GM12878 (cell line): ENCODE data around the gene STMP1. TPM values are rescaled to one million over a fixed set of nuclear protein-coding genes. Genes with fewer than 3 reads are reported as not detected.

Source experiments
- ATAC-seq: fragments of 200-7000 bp; cut with Tn5 transposase; 3 replicates; pipeline ENCODE4 v1.9.1; 2020; ENCODE audit warnings: mild to moderate bottlenecking, moderate library complexity
- BruUV-seq: library from RNA; stranded (reverse); fragments of 400-500 nt; replicated peaks from 2 replicates; lab custom pipeline; 2021; lab: Mats Ljungman, UMichigan
- CTCF ChIA-PET: fragments of 300-600 bp; sonication (Branson Sonifier 250); formaldehyde crosslinking; extraction: SDS; loops from one replicate; lab custom pipeline; 2021; ENCODE audit warnings: inconsistent platforms; lab: Yijun Ruan, JAX
- POLR2A ChIA-PET: fragments of 350-600 bp; formaldehyde crosslinking; extraction: SDS; loops from one replicate; lab custom pipeline; 2021; ENCODE audit warnings: inconsistent platforms; lab: Charles Lee
- RAD21 ChIA-PET: fragments of 300-600 bp; sonication (Branson Sonifier 250); formaldehyde crosslinking; loops from one replicate; lab custom pipeline; 2023; ENCODE audit warnings: antibody characterized with exemption; ENCODE audit not compliant: unreplicated experiment; lab: Charles Lee
- SMC1A ChIA-PET: fragments of 300-600 bp; sonication (Branson Sonifier 250); formaldehyde crosslinking; loops from one replicate; lab custom pipeline; 2023; ENCODE audit not compliant: unreplicated experiment, uncharacterized antibody; lab: Charles Lee
- DNase-seq: peaks from one replicate; pipeline ENCODE4 v3.0.0-alpha.2; 2011; ENCODE audit warnings: low read depth, low spot score
- FAIRE-seq: peaks from 3 replicates; lab custom pipeline; 2011; peaks lifted over from hg19 to GRCh38; lab: Jason Lieb, UNC
- H2AFZ ChIP-seq: 2 replicates; pipeline ENCODE4 v1.6.0; 2011; ENCODE audit warnings: low read depth, low read length, control low read depth; ENCODE audit not compliant: control insufficient read depth
- H3K27ac ChIP-seq: 2 replicates; pipeline ENCODE4 v1.5.1; 2011; ENCODE audit warnings: control low read depth; ENCODE audit not compliant: control insufficient read depth, insufficient read depth
- H3K27me3 ChIP-seq, 2 experiments: replicated peaks in 1 of 2; 2 replicates each; pipeline versions ENCODE4 v1.6.0 to v1.6.1; 2011; ENCODE audit warnings: low read length in 1 of 2; ENCODE audit not compliant: control insufficient read depth in 2 of 2, insufficient read depth in 2 of 2
- H3K36me3 ChIP-seq, 2 experiments: 2 replicates each; pipeline ENCODE4 v1.5.1; 2011; ENCODE audit warnings: low read length in 1 of 2; ENCODE audit not compliant: control insufficient read depth in 2 of 2, insufficient read depth in 2 of 2
- H3K4me1 ChIP-seq: 2 replicates; pipeline ENCODE4 v1.6.1; 2011; ENCODE audit warnings: mild to moderate bottlenecking, low read length, moderate library complexity, mixed read lengths; ENCODE audit not compliant: control insufficient read depth, insufficient read depth
- H3K4me2 ChIP-seq: 2 replicates; pipeline ENCODE4 v1.6.0; 2011; ENCODE audit warnings: control low read depth; ENCODE audit not compliant: control insufficient read depth, insufficient read depth
- H3K4me3 ChIP-seq: fragments of 200-600 bp; sonication (generic); 2 replicates; pipeline ENCODE4 v1.5.1; 2016
- H3K79me2 ChIP-seq: 2 replicates; pipeline ENCODE4 v1.6.0; 2011; ENCODE audit warnings: low read length; ENCODE audit not compliant: control insufficient read depth, insufficient read depth
- H3K9ac ChIP-seq: 2 replicates; pipeline ENCODE4 v1.8.0; 2011; ENCODE audit warnings: low read length, control low read depth, mixed read lengths; ENCODE audit not compliant: control insufficient read depth, insufficient read depth
- H3K9me3 ChIP-seq: replicated peaks from 3 replicates; pipeline ENCODE4 v1.5.1; 2011; ENCODE audit warnings: mild to moderate bottlenecking, low read length; ENCODE audit not compliant: control insufficient read depth, insufficient read depth
- H4K20me1 ChIP-seq: 2 replicates; pipeline ENCODE4 v1.6.0; 2011; ENCODE audit not compliant: control insufficient read depth, insufficient read depth
- BRCA1 ChIP-seq: IDR thresholded peaks from 2 replicates; pipeline ENCODE4 v1.6.1; 2011; ENCODE audit warnings: low read depth, low read length, improper control_type of control experiment
- CBX5 ChIP-seq: sonication (generic); IDR thresholded peaks from 2 replicates; pipeline ENCODE4 v1.6.1; 2016; ENCODE audit warnings: low read depth, moderate library complexity, mild to moderate bottlenecking, inconsistent platforms
- CHD4 ChIP-seq: fragments of 200-600 bp; sonication (generic); IDR thresholded peaks from 2 replicates; pipeline ENCODE4 v1.6.1; 2016; ENCODE audit warnings: mild to moderate bottlenecking
- GABPA ChIP-seq: IDR thresholded peaks from 2 replicates; pipeline ENCODE4 v1.6.1; 2014; ENCODE audit warnings: antibody characterized with exemption, low read depth, mild to moderate bottlenecking, inconsistent platforms
- IRF4 ChIP-seq: IDR thresholded peaks from 2 replicates; pipeline ENCODE4 v1.6.1; 2011; ENCODE audit warnings: low read depth, low read length
- NFIC ChIP-seq: IDR thresholded peaks from 2 replicates; pipeline ENCODE4 v1.6.1; 2012; ENCODE audit warnings: low read depth, mild to moderate bottlenecking, inconsistent platforms, low read length, moderate library complexity
- NR2F1 ChIP-seq: fragments of 450-650 bp; conservative IDR thresholded peaks from 2 replicates; pipeline ENCODE4 v1.6.1; 2017; ENCODE audit warnings: mild to moderate bottlenecking
- RAD51 ChIP-seq: fragments of 450-650 bp; IDR thresholded peaks from 2 replicates; pipeline ENCODE4 v1.6.1; 2016; ENCODE audit warnings: moderate library complexity, mild to moderate bottlenecking, inconsistent platforms
- RCOR1 ChIP-seq: conservative IDR thresholded peaks from 2 replicates; pipeline ENCODE4 v1.6.1; 2012; ENCODE audit warnings: low read depth, low read length, improper control_type of control experiment
- RFX5 ChIP-seq: IDR thresholded peaks from 2 replicates; pipeline ENCODE4 v1.6.1; 2011; ENCODE audit warnings: low read depth, low read length, improper control_type of control experiment
- ZNF217 ChIP-seq: fragments of 450-650 bp; IDR thresholded peaks from 2 replicates; pipeline ENCODE4 v1.6.1; 2017; ENCODE audit warnings: antibody characterized with exemption, mild to moderate bottlenecking
- WGBS: methylation state at CpG from one replicate; pipeline ENCODE4 v1.1.6; 2016; ENCODE audit warnings: low lambda C conversion rate; ENCODE audit not compliant: insufficient replicate concordance, insufficient coverage; ENCODE audit errors: missing lambda C conversion rate; 5-methylcytosine and 5-hydroxymethylcytosine counted together
- in situ Hi-C: fragments of 300-500 bp; cut with MboI; formaldehyde crosslinking; loops from 9 replicates; pipeline ENCODE4 v1.14.3; 2018; ENCODE audit warnings: mixed read lengths
- intact Hi-C: fragments of 100-400 bp; cut with micrococcal nuclease; formaldehyde crosslinking; loops from one replicate; pipeline ENCODE4 v1.14.2; 2022; ENCODE audit not compliant: unreplicated experiment
- polyA plus RNA-seq, 11 experiments: library from polyadenylated mRNA; depleted of rRNA in 4 of 11; unstranded in 6 of 11; stranded (reverse) in 5 of 11; fragments of >200 nt; fragmentation: Nextera tagmentation in 4 of 11; fragmentation: Illumina TruSeq in 1 of 11; extraction: Ambion mirVana in 4 of 11; extraction: Trizol in 1 of 11; gene quantifications; 1 replicate in 1 of 11; 2 replicates in 10 of 11; pipeline versions ENCODE4 v1.2.1 to v1.2.3, GENCODE V29; 2011 to 2016; ENCODE audit warnings: inconsistent platforms in 2 of 11, missing spikeins in 2 of 11, low read depth in 1 of 11
- total RNA-seq, 4 experiments: library from RNA; depleted of rRNA in 3 of 4; stranded (reverse); fragments of >200 nt in 3 of 4; fragmentation: Illumina TruSeq in 1 of 4; extraction: Trizol in 1 of 4; gene quantifications; 2 replicates each; pipeline versions ENCODE4 v1.2.1 to v1.2.3, GENCODE V29; 2013 to 2021
- TF ChIP-seq, protein P1 (sequence below): fragments of 450-650 bp; IDR thresholded peaks from 2 replicates; pipeline ENCODE4 v1.6.1; 2016; ENCODE audit warnings: mild to moderate bottlenecking, moderate library complexity, borderline replicate concordance
- TF ChIP-seq, protein P2 (sequence below): IDR thresholded peaks from 2 replicates; pipeline ENCODE4 v1.6.1; 2011; ENCODE audit warnings: mild to moderate bottlenecking, low read depth, low read length, moderate library complexity; ENCODE audit not compliant: insufficient replicate concordance
- TF ChIP-seq, protein P3 (sequence below): IDR thresholded peaks from 2 replicates; pipeline ENCODE4 v1.6.1; 2012; ENCODE audit warnings: low read length, inconsistent platforms

Gene STMP1
- total and polyA plus RNA-seq, 10 of the 15 experiments (the other 5 are each of a cell fraction or from before 2014, with no cell fraction given) = 8.0 to 79.9 (median 24.7) TPM

DNA sequence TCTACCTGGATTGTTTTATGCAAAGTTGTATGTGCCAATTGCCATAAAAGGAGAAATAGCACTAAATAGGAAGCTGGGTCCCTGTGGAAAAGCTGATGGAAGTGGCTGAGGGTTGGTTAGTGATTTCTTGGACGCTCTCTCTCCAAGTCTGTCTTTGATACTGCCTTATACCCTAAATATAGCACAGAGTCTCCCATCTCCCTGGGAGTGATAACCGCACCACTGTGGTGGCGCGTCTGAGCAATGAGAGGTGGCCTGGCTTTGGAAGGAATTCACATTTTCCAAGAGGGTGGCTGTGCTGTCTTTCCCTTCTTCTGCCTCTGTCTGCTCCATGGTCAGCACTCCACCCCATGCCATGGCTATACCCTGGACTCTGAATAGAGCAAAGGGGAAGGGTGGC, 31.2 kb downstream of the STMP1 start:
- H3K79me2 ChIP-seq = no peaks in the 10 kb centered on the region
- no peak overlapping the region for H3K27ac ChIP-seq
- DNase-seq (no peak), FAIRE-seq (no peak), ATAC-seq (no peak)
- H2AFZ ChIP-seq = no peak overlapping the region
- CTCF ChIA-PET = interaction anchor here (0.5 kb wide), 1 partner anchor 1907 kb away, joined by 3 read pairs; no protein-coding TSS in a partner anchor
- WGBS = 100% methylated on average over 4 of the region's 4 CpGs
- no peak overlapping the region for H3K4me2 ChIP-seq
- H3K27me3 ChIP-seq = no peaks in the 10 kb centered on the region
- no TSS peak for BruUV-seq
- in situ Hi-C loops = no loop called here
- no peaks in the 10 kb centered on the region for H4K20me1 ChIP-seq
- TF ChIP-seq IRF4 = no peak
- TF ChIP-seq RAD51 = no peak
- TF ChIP-seq NR2F1 = no peak
- TF ChIP-seq RFX5 = no peak
- TF ChIP-seq RCOR1 = no peak
- TF ChIP-seq ZNF217 = no peak
- no peak for TF ChIP-seq NFIC
- TF ChIP-seq BRCA1 = no peak
- no peak for TF ChIP-seq CBX5
- TF ChIP-seq, protein P1, sequence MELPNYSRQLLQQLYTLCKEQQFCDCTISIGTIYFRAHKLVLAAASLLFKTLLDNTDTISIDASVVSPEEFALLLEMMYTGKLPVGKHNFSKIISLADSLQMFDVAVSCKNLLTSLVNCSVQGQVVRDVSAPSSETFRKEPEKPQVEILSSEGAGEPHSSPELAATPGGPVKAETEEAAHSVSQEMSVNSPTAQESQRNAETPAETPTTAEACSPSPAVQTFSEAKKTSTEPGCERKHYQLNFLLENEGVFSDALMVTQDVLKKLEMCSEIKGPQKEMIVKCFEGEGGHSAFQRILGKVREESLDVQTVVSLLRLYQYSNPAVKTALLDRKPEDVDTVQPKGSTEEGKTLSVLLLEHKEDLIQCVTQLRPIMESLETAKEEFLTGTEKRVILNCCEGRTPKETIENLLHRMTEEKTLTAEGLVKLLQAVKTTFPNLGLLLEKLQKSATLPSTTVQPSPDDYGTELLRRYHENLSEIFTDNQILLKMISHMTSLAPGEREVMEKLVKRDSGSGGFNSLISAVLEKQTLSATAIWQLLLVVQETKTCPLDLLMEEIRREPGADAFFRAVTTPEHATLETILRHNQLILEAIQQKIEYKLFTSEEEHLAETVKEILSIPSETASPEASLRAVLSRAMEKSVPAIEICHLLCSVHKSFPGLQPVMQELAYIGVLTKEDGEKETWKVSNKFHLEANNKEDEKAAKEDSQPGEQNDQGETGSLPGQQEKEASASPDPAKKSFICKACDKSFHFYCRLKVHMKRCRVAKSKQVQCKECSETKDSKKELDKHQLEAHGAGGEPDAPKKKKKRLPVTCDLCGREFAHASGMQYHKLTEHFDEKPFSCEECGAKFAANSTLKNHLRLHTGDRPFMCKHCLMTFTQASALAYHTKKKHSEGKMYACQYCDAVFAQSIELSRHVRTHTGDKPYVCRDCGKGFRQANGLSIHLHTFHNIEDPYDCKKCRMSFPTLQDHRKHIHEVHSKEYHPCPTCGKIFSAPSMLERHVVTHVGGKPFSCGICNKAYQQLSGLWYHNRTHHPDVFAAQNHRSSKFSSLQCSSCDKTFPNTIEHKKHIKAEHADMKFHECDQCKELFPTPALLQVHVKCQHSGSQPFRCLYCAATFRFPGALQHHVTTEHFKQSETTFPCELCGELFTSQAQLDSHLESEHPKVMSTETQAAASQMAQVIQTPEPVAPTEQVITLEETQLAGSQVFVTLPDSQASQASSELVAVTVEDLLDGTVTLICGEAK = no peak
- TF ChIP-seq GABPA = no peak
- no peak for TF ChIP-seq CHD4
- TF ChIP-seq, protein P2, sequence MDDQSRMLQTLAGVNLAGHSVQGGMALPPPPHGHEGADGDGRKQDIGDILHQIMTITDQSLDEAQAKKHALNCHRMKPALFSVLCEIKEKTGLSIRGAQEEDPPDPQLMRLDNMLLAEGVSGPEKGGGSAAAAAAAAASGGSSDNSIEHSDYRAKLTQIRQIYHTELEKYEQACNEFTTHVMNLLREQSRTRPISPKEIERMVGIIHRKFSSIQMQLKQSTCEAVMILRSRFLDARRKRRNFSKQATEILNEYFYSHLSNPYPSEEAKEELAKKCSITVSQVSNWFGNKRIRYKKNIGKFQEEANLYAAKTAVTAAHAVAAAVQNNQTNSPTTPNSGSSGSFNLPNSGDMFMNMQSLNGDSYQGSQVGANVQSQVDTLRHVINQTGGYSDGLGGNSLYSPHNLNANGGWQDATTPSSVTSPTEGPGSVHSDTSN = no peak
- TF ChIP-seq, protein P3, sequence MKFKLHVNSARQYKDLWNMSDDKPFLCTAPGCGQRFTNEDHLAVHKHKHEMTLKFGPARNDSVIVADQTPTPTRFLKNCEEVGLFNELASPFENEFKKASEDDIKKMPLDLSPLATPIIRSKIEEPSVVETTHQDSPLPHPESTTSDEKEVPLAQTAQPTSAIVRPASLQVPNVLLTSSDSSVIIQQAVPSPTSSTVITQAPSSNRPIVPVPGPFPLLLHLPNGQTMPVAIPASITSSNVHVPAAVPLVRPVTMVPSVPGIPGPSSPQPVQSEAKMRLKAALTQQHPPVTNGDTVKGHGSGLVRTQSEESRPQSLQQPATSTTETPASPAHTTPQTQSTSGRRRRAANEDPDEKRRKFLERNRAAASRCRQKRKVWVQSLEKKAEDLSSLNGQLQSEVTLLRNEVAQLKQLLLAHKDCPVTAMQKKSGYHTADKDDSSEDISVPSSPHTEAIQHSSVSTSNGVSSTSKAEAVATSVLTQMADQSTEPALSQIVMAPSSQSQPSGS = no peak
- intact Hi-C loops = no loop called here
- RAD21 ChIA-PET = no interaction called here
- no peak overlapping the region for H3K4me3 ChIP-seq
- SMC1A ChIA-PET = no interaction called here
- H3K9me3 ChIP-seq = no peaks in the 10 kb centered on the region
- no peaks in the 10 kb centered on the region for H3K4me1 ChIP-seq
- POLR2A ChIA-PET = no interaction called here
- no peak overlapping the region for H3K9ac ChIP-seq
- H3K36me3 ChIP-seq = no peaks in the 10 kb centered on the region
